ENCODE measurements around the gene CAB39.
"Not testable (repeated sequence)": the region's sequence is repeated elsewhere in the genome, so short reads cannot be mapped to it uniquely, and the experiment has no call there.

The CAB39 gene

GRCh38 chr2:230715201-230715600 is 2.6 kb downstream of the CAB39 start:
- no peak for DNase-seq

- no peak for DNase-seq
Measured at GRCh38 chr2:230716588-230716987, 3.9 kb downstream of the CAB39 start.

- no peak for DNase-seq
Measured at GRCh38 chr2:230717600-230717999, 5.0 kb downstream of the CAB39 start.

- no peak for DNase-seq
Measured at GRCh38 chr2:230719340-230719739, 6.7 kb downstream of the CAB39 start.

- DNase-seq: no peak
Measured at GRCh38 chr2:230721712-230722111, 9.1 kb downstream of the CAB39 start.

GRCh38 chr2:230722207-230722885 is 9.7 kb downstream of the CAB39 start:
- DNase-seq: no peak

- DNase-seq: no peak
Measured at GRCh38 chr2:230723363-230723762, 10.7 kb downstream of the CAB39 start.

GRCh38 chr2:230724957-230725356 is 12.3 kb downstream of the CAB39 start:
- DNase-seq: not testable (repeated sequence)

- no peak for DNase-seq
Measured at GRCh38 chr2:230731512-230731911, 18.9 kb downstream of the CAB39 start.

GRCh38 chr2:230732914-230733401 is 20.3 kb downstream of the CAB39 start:
- no peak for DNase-seq

GRCh38 chr2:230734247-230735175 is 21.9 kb downstream of the CAB39 start:
- no peak for DNase-seq

- DNase-seq: no peak
Measured at GRCh38 chr2:230735884-230736283, 23.2 kb downstream of the CAB39 start.

- no peak for DNase-seq
Measured at GRCh38 chr2:230737300-230737699, 24.7 kb downstream of the CAB39 start.

GRCh38 chr2:230737791-230738226 is 25.2 kb downstream of the CAB39 start:
- no peak for DNase-seq

- DNase-seq: no peak
Measured at GRCh38 chr2:230738391-230738811, 25.8 kb downstream of the CAB39 start.

GRCh38 chr2:230738924-230739323 is 26.3 kb downstream of the CAB39 start:
- no peak for DNase-seq

GRCh38 chr2:230739961-230740360 is 27.3 kb downstream of the CAB39 start:
- no peak for DNase-seq

GRCh38 chr2:230742781-230743180 is 30.1 kb downstream of the CAB39 start:
- DNase-seq: no peak

GRCh38 chr2:230746213-230746612 is 33.6 kb downstream of the CAB39 start:
- no peak for DNase-seq

- no peak for DNase-seq
Measured at GRCh38 chr2:230748087-230748486, 35.4 kb downstream of the CAB39 start.

- no peak for DNase-seq
Measured at GRCh38 chr2:230749111-230749510, 36.5 kb downstream of the CAB39 start.

- no peak for DNase-seq
Measured at GRCh38 chr2:230751062-230751461, 38.4 kb downstream of the CAB39 start.

- no peak for DNase-seq
Measured at GRCh38 chr2:230754200-230754599, 41.6 kb downstream of the CAB39 start.

GRCh38 chr2:230757476-230757875 is 44.8 kb downstream of the CAB39 start:
- DNase-seq: no peak
